A549 (cell line): ENCODE measurements around the gene KRT38.

Source experiments
- NR3C1 ChIP-seq: fragments of >200 bp; sonication (Bioruptor Twin); formaldehyde crosslinking; IDR thresholded peaks from 3 replicates; pipeline ENCODE4 v1.6.1; 2017
- POLR2A ChIP-seq: IDR thresholded peaks from 2 replicates; pipeline ENCODE4 v1.6.1; 2012; ENCODE audit warnings: mild to moderate bottlenecking, low read length
- TF ChIP-seq, protein P1 (sequence below): IDR thresholded peaks from 2 replicates; pipeline ENCODE4 v1.6.1; 2012
- TF ChIP-seq, protein P2 (sequence below): fragments of >200 bp; sonication (Bioruptor Twin); formaldehyde crosslinking; IDR thresholded peaks from 3 replicates; pipeline ENCODE4 v1.5.1; 2016
- TF ChIP-seq, protein P3 (sequence below): fragments of 150-350 bp; IDR thresholded peaks from 2 replicates; pipeline ENCODE4 v1.6.1; 2014; ENCODE audit warnings: low read depth, mild to moderate bottlenecking, low read length

DNA sequence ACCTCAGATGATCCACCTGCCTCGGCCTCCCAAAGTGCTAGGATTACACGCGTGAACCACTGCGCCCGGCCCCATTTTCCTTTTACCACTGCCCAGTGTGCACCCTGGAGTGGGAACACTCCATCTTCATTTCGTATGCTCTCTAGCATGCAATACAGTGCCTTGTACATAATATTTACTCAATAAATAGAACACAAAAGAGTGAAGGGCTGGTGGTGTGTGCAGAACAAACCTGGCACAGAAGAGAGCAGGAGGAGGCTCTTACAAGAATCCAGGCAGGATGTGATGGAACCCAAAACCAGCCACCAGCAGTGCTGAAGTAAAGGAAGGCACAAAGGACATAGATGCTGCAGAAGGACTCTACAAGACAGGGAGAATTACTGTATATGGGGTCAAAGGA lies 23.7 kb downstream of the KRT38 start:
- no peak for TF ChIP-seq POLR2A
- no peak for TF ChIP-seq NR3C1
- TF ChIP-seq, protein P1, sequence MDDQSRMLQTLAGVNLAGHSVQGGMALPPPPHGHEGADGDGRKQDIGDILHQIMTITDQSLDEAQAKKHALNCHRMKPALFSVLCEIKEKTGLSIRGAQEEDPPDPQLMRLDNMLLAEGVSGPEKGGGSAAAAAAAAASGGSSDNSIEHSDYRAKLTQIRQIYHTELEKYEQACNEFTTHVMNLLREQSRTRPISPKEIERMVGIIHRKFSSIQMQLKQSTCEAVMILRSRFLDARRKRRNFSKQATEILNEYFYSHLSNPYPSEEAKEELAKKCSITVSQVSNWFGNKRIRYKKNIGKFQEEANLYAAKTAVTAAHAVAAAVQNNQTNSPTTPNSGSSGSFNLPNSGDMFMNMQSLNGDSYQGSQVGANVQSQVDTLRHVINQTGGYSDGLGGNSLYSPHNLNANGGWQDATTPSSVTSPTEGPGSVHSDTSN: no peak
- TF ChIP-seq, protein P2, sequence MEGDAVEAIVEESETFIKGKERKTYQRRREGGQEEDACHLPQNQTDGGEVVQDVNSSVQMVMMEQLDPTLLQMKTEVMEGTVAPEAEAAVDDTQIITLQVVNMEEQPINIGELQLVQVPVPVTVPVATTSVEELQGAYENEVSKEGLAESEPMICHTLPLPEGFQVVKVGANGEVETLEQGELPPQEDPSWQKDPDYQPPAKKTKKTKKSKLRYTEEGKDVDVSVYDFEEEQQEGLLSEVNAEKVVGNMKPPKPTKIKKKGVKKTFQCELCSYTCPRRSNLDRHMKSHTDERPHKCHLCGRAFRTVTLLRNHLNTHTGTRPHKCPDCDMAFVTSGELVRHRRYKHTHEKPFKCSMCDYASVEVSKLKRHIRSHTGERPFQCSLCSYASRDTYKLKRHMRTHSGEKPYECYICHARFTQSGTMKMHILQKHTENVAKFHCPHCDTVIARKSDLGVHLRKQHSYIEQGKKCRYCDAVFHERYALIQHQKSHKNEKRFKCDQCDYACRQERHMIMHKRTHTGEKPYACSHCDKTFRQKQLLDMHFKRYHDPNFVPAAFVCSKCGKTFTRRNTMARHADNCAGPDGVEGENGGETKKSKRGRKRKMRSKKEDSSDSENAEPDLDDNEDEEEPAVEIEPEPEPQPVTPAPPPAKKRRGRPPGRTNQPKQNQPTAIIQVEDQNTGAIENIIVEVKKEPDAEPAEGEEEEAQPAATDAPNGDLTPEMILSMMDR: no peak
- TF ChIP-seq, protein P3, sequence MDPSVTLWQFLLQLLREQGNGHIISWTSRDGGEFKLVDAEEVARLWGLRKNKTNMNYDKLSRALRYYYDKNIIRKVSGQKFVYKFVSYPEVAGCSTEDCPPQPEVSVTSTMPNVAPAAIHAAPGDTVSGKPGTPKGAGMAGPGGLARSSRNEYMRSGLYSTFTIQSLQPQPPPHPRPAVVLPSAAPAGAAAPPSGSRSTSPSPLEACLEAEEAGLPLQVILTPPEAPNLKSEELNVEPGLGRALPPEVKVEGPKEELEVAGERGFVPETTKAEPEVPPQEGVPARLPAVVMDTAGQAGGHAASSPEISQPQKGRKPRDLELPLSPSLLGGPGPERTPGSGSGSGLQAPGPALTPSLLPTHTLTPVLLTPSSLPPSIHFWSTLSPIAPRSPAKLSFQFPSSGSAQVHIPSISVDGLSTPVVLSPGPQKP: no peak
